ENCODE measurements around the gene SOCS6.
"Not testable (repeated sequence)": the region's sequence is repeated elsewhere in the genome, so short reads cannot be mapped to it uniquely, and the experiment has no call there.

Gene SOCS6

GRCh38 chr18:70324897-70325296, 36.1 kb downstream of the SOCS6 start:
- DNase-seq: no peak

- no peak for DNase-seq
Measured at GRCh38 chr18:70326255-70326654, 37.4 kb downstream of the SOCS6 start.

GRCh38 chr18:70328169-70328568, 39.3 kb downstream of the SOCS6 start:
- no peak for DNase-seq

GRCh38 chr18:70329071-70329470, 40.2 kb downstream of the SOCS6 start:
- DNase-seq: no peak

- DNase-seq: no peak
Measured at GRCh38 chr18:70330887-70331286, 42.0 kb downstream of the SOCS6 start.

GRCh38 chr18:70331456-70332097, 42.7 kb downstream of the SOCS6 start:
- no peak for DNase-seq

- no peak for DNase-seq
Measured at GRCh38 chr18:70332694-70333093, 43.8 kb downstream of the SOCS6 start.

- DNase-seq: no peak
Measured at GRCh38 chr18:70333316-70333715, 44.5 kb downstream of the SOCS6 start.

GRCh38 chr18:70333757-70334156, 44.9 kb downstream of the SOCS6 start:
- peak; percentile 3 for DNase-seq

GRCh38 chr18:70334264-70334663, 45.4 kb downstream of the SOCS6 start:
- no peak for DNase-seq

- no peak for DNase-seq
Measured at GRCh38 chr18:70334728-70335329, 46.0 kb downstream of the SOCS6 start.

- no peak for DNase-seq
Measured at GRCh38 chr18:70335892-70336726, 47.3 kb downstream of the SOCS6 start.

GRCh38 chr18:70337139-70337972, 48.5 kb downstream of the SOCS6 start:
- DNase-seq: peak; percentile 16

- DNase-seq: no peak
Measured at GRCh38 chr18:70338890-70339289, 50.0 kb downstream of the SOCS6 start.

- no peak for DNase-seq
Measured at GRCh38 chr18:70339915-70340314, 51.1 kb downstream of the SOCS6 start.

- not testable (repeated sequence) for DNase-seq
Measured at GRCh38 chr18:70348481-70348880, 59.6 kb downstream of the SOCS6 start.

GRCh38 chr18:70349316-70349715, 60.5 kb downstream of the SOCS6 start:
- no peak for DNase-seq

GRCh38 chr18:70354080-70354479, 65.2 kb downstream of the SOCS6 start:
- no peak for DNase-seq

GRCh38 chr18:70354771-70355170, 65.9 kb downstream of the SOCS6 start:
- DNase-seq: no peak

GRCh38 chr18:70355620-70356385, 67.0 kb downstream of the SOCS6 start:
- no peak for DNase-seq

- not testable (repeated sequence) for DNase-seq
Measured at GRCh38 chr18:70358105-70358406, 69.2 kb downstream of the SOCS6 start.

GRCh38 chr18:70359071-70359470, 70.2 kb downstream of the SOCS6 start:
- no peak for DNase-seq
